HL-60 (cell line): ENCODE results near the gene AEN.

Experiments
- DNase-seq, 2 experiments: peaks; one replicate each; pipeline ENCODE4 v3.0.0-alpha.2; 2010 to 2020; ENCODE audit warnings: low read depth in 1 of 2, low spot score in 1 of 2
- H3K27ac ChIP-seq: fragments of 250-450 bp; sonication (Bioruptor Pico); replicated peaks from 2 replicates; pipeline ENCODE4 v1.5.1; 2020; ENCODE audit warnings: mild to moderate bottlenecking, moderate library complexity
- H3K27me3 ChIP-seq: fragments of 250-450 bp; sonication (Bioruptor Pico); 2 replicates; pipeline ENCODE4 v1.5.1; 2021; ENCODE audit warnings: mild to moderate bottlenecking, moderate library complexity; ENCODE audit not compliant: insufficient read depth, poor library complexity, severe bottlenecking
- H3K4me3 ChIP-seq: replicated peaks from 2 replicates; pipeline ENCODE4 v1.5.1; 2011; ENCODE audit warnings: mild to moderate bottlenecking, control low read depth, low read length; ENCODE audit not compliant: insufficient read depth
- CTCF ChIP-seq: IDR thresholded peaks from one replicate; pipeline ENCODE4 v1.5.1; 2011; ENCODE audit warnings: low read length, control low read depth, inconsistent platforms; ENCODE audit not compliant: insufficient read depth
- GABPA ChIP-seq: IDR thresholded peaks from 2 replicates; pipeline ENCODE4 v1.6.1; 2012; ENCODE audit warnings: low read depth
- POLR2AphosphoS5 ChIP-seq: IDR thresholded peaks from 2 replicates; pipeline ENCODE4 v1.6.1; 2012; ENCODE audit warnings: low read depth
- REST ChIP-seq: IDR thresholded peaks from 2 replicates; pipeline ENCODE4 v1.6.1; 2012; ENCODE audit warnings: low read depth; ENCODE audit not compliant: insufficient replicate concordance
- SPI1 ChIP-seq: IDR thresholded peaks from 2 replicates; pipeline ENCODE4 v1.6.1; 2012; ENCODE audit warnings: low read depth, mild to moderate bottlenecking, borderline replicate concordance

The AEN gene

GRCh38 chr15:88645171-88646087 is 24.3 kb downstream of the AEN start:
- H3K4me3 ChIP-seq: no peak overlapping the region
- no peak for TF ChIP-seq SPI1
- TF ChIP-seq REST: no peak
- no peak for TF ChIP-seq CTCF
- TF ChIP-seq POLR2AphosphoS5: no peak
- no peak for TF ChIP-seq GABPA
- no peak overlapping the region for H3K27ac ChIP-seq
- no peaks in the 10 kb centered on the region for H3K27me3 ChIP-seq
- no peak for DNase-seq

GRCh38 chr15:88646088-88646405 is 24.9 kb downstream of the AEN start:
- Histone ChIP-seq H3K27ac (no peak overlapping the region), H3K27me3 (no peaks in the 10 kb centered on the region), H3K4me3 (no peak overlapping the region)
- no peak for DNase-seq
- TF ChIP-seq SPI1 (no peak), CTCF (no peak), REST (no peak), POLR2AphosphoS5 (no peak), GABPA (no peak)

GRCh38 chr15:88646951-88647350 is 25.8 kb downstream of the AEN start:
- no peak overlapping the region for H3K4me3 ChIP-seq
- no peak overlapping the region for H3K27ac ChIP-seq

More at GRCh38 chr15:88646951-88647350, 25.8 kb downstream of the AEN start:
- DNase-seq: no peak
- TF ChIP-seq POLR2AphosphoS5 (no peak), GABPA (no peak), CTCF (no peak), REST (no peak), SPI1 (no peak)
- no peaks in the 10 kb centered on the region for H3K27me3 ChIP-seq
